ELR (cell line): ENCODE measurements around the gene TRIM65.
"Not testable (repeated sequence)": the region's sequence is repeated elsewhere in the genome, so short reads cannot be mapped to it uniquely, and the experiment has no call there.

Source experiments
- DNase-seq: peaks from one replicate; pipeline ENCODE4 v3.0.0-alpha.2; 2015; ENCODE audit warnings: low read depth

The TRIM65 gene

GRCh38 chr17:75895370-75896155 is 1.2 kb downstream of the TRIM65 start:
- DNase-seq, result peak; percentile 56

- no peak for DNase-seq
Observed at GRCh38 chr17:75894049-75894733, 2.6 kb downstream of the TRIM65 start.

DNA sequence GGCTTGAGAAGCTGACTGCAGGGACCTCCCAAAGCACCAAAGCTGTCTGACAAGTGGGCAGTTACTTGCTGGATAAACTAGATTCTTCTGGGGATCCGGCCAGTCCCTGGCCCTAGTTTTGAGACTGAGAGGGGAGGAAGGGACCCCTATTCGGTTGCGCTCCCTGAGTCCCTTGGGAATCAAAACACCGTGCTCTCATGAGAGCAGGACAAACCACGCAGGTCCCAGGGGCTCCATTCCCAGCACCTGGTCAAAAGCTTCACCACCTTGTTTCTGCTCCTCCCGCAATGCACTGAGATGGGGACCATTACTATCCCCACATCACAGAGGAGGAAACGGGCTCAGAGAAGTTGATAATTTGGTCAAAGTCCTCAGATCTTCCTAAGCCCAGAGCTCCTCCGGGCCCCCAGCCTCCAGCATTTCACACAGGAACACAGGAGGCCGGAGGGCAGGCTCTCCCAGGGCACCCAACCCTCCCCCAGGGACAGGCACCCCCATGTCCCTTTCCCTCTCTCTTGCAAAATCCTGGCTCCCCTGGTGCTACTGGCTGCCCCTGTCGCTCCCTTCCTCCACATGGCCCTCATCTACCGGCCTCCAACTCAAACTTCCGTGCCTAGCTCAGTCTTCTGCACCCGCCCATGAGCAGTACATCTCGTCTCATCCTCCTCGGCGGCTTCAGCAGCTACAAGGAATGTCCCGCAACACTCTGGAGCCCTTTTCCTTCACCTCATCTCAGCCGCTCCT is 3.3 kb downstream of the TRIM65 start:
- DNase-seq, result no peak

DNA sequence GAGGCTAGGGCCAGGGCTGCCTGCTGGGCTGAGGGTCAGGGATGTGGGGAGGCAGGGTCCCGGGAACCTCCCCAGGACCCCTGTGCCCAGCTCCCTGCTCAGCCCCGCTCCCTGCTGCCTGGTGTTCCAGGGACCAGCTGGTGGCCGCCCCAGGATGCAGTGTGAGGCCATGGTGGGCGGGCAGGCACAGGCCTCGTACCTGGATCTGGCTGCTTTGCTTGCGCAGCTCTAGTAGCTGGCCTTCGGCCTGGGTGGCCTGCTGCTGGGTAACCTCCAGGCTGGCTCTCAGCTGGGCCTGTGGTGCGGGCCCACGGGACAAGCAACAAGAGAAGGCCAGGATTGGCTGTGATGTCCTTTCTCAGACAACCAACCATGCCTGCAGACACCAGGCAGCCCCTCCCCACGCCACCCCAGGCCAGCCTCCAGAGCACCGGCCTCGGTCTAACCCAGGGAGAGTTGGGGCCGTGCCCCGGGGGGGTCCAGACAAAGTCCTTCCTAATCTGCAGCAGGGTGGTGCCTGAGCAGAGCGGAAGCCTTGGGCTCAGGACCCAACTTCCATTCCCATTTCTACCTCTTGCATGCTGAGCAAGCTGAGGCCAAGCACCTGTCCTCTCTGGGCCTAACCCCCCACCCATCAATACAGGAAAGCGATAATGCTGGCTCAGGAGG is 4.1 kb downstream of the TRIM65 start:
- no peak for DNase-seq

DNA sequence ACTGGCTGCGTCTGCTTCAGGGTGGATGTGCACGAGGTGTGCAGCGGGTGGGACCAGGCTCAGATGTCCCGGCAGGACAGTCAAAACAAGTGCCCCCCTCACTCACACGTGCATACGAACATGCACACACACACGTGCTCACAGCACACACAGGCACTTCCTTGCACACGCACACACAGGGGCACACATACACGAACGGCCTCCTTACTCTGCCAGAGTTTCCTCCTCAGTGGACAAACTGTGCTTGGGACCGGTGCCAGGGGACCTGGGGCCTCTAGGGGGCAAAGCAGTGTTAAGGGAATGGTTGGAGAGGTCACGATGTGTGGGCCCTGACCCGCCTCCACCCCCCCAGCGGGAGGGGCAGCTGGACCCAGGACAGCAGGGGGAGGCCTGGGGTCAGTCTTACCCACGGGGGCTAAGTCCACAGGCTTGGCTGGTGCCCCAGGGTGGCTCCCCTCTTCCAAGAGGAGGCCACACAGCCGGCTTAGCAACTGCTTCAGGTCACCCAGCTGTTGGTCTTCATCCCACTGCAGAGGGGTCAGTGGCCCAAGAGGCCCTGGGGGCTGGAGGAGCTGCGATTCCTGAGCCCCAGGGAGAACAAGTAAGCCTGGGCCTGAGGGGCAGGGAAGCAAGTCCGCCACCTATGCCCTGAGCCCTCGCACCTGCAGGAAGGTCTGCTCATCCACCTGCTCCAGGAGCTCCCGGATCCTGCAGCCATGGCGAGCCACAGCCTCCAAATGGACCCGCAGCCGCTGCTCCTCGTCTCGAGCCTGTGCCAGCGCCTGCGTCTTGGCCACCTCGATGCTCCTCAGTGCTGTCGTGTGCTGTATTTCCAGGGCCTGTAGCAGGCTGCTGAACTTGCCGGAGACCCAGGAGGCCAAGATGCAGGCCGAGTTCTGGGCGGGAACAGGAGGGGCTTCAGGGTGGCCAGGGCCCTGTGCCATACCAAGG is 4.9 kb downstream of the TRIM65 start:
- DNase-seq, result no peak

DNA sequence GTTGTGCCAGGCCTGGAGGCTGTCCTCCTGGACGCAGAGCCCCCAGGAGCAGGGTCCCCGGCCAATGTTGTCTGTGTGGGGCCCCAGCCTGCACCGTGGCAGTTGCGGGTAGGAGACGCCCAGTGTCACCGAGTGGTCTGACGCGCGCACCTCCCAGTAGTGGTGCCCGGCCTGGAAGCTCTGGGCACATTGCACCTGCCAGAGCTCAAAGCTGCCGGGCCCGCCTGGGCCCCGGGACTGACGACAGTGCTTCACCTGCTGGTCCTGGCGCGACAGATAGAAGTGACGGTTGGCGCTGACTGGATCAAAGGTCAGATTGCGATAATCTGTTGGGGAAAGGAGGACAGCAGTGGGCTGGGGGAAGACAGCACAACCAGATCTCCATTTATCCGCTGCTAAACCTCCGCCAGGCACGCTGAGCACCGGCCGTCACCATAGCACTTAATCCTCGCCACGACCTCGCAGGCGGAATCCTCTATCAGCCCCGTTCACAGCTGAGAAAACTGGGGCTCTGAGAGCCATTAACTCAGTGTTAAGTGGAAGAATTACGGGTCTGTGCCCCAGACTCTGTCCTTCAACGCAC is 5.6 kb downstream of the TRIM65 start:
- DNase-seq, result no peak

- DNase-seq, result peak; percentile 37
Observed at GRCh38 chr17:75889454-75889853, 7.3 kb downstream of the TRIM65 start.

DNA sequence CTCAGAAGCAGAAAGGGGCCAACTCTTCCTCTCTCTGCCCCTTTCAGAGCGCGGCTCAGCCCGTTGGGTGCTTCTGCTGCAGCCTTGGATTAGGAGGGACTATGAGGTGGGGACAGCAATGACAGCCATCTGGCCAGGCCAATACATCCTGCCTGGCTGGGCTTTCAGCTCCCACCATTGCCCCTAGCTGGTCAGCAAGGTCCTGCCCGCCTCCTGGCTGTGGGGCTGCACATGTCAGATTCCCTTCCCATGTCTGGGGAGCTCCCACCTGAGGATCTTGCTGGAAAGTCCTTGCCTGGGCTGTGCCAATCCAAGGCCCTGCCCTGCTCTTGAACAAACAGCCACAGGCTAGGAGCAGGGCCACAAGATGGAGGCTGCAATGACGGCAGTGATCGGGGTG is 8.3 kb downstream of the TRIM65 start:
- DNase-seq, result no peak

GRCh38 chr17:75885860-75886259 is 10.9 kb downstream of the TRIM65 start:
- DNase-seq, result not testable (repeated sequence)

- DNase-seq, result no peak
Observed at GRCh38 chr17:75885431-75885830, 11.3 kb downstream of the TRIM65 start.

GRCh38 chr17:75881678-75882454 is 14.9 kb downstream of the TRIM65 start:
- no peak for DNase-seq

- no peak for DNase-seq
Observed at GRCh38 chr17:75880266-75880665, 16.5 kb downstream of the TRIM65 start.

GRCh38 chr17:75878174-75878998 is 18.4 kb downstream of the TRIM65 start, which contains the start of gene TRIM47:
TRIM47 (minus strand) TSS chr17:75878581; CDS start chr17:75878548, 33 bp downstream.
- DNase-seq, result peak; percentile 69

DNA sequence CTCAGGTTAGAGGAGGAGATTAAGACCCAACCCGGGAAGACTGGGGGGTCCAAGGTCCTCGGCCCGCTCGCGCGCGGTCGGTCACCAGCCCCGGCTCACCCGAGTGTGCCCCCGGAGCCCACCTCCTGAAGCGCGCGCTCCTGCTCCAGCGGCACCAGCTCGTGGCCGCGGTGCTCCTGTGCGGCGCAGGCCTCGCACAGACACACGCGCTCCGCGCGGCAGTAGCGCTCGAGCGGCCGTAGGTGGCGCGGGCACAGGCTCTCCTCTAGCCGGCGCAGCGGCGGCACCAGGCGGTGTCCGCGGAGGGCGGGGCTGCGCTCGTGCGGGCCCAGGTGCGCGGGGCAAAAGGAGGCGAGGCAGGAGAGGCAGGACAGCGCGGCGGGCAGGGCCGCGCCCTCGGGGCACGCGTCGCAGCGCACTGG is 19.0 kb downstream of the TRIM65 start:
- peak; percentile 88 for DNase-seq

- peak; percentile 98 for DNase-seq
Observed at GRCh38 chr17:75876938-75877751, 19.6 kb downstream of the TRIM65 start.

DNA sequence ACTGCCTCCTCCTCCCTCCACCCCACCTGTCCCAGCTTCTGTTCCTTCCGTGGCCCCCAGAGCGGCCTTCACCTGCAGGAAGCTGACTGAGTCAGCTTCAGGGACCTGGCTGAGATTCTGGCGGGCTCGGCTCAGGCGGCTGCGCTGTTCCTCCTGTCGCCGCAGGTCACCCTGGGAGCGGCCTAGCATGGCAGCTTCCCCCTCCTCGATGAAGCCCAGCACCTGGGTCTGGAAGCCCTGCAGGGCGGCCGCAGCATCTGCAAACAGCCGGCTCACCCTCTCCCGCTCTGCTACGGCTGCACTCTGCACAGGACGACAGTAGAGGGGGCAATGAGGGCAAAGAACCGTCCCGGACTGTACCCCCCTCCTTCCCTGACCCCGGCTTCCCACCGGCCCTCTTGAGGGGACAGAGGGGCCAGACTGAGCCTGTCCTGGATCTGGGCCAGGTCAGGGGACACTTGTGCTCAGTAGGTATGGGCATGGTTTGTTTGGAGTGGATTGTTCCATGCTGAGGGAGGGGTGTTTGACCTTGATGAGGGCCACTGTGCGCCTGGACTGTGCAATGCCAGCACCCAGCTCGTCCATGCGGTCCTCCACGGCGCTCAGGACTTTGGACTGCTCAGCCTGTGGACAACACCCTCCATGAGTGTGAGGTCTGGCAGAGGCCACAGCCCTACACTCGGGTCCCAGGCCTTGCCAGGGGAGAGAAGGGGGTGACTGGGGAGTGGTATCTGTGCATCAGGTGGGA is 20.4 kb downstream of the TRIM65 start:
- no peak for DNase-seq

DNA sequence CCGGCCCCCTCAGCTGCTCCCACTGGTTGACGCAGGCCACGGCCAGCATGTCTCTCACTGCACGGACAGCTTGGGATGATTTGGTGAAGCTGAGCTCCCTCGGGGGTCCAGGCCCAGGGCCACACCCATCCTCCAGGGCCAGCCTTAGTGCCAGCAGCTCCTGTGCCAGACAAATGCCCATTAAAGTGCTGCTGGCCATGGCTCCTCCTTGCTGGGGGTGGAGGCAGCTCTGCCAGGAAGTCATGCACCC is 20.9 kb downstream of the TRIM65 start:
- DNase-seq, result no peak
